22Rv1 (cell line): ENCODE results near the gene SUDS3.

ENCODE experiments used
- H3K27ac ChIP-seq: fragments of 450-650 bp; 2 replicates; pipeline ENCODE4 v1.5.1; 2017
- CTCF ChIP-seq: fragments of 450-650 bp; IDR thresholded peaks from 2 replicates; pipeline ENCODE4 v1.5.1; 2017; ENCODE audit warnings: mild to moderate bottlenecking
- ZFX ChIP-seq: fragments of 450-650 bp; IDR thresholded peaks from 2 replicates; pipeline ENCODE4 v1.6.1; 2017; ENCODE audit warnings: antibody characterized with exemption, borderline replicate concordance

Gene SUDS3

DNA sequence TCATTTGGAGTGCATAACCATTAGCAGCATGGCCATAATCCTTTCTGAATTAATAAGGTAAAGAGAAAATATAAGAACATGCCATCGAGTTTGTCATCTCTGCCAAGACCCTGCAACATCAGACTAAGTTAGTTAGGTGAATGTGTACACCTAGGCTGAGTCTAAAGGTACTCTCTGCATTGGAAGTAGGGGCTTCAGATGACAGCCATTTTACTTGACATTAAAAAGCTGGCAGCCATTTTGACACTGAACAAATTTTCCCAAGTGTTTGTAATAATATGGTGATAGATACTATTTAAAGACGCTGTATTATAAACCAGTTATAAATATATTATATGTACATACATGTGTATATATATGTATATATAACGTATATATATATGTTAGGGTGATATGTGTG is 79.0 kb downstream of the SUDS3 start:
- no peak overlapping the region for H3K27ac ChIP-seq
- TF ChIP-seq ZFX (no peak), CTCF (no peak)

- no peak overlapping the region for H3K27ac ChIP-seq
- TF ChIP-seq ZFX (no peak), CTCF (no peak)
These were observed 80.4 kb downstream of the SUDS3 start for GRCh38 chr12:118456741-118457140.

GRCh38 chr12:118459110-118459509 is 82.8 kb downstream of the SUDS3 start:
- H3K27ac ChIP-seq = no peak overlapping the region
- TF ChIP-seq CTCF (no peak), ZFX (no peak)

DNA sequence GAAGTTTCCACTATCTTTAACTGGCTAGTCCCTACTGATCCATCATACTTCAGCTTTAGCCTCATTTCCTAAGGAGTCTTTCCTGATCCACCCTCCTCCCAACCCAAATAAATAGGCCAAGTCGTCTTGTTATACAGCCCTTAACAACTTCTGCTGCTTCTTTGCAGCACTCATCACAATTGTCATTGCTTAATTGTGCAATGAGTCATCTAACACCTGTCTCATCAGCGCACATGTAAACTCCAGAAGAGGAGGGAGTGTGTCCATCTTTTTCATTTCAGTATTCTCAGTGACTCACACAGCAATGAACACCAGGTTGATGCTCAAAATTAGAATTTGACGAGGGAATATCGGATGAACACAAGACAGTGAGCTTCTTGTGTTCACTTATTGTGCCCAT is 87.3 kb downstream of the SUDS3 start:
- no peak for TF ChIP-seq ZFX
- TF ChIP-seq CTCF = no peak

DNA sequence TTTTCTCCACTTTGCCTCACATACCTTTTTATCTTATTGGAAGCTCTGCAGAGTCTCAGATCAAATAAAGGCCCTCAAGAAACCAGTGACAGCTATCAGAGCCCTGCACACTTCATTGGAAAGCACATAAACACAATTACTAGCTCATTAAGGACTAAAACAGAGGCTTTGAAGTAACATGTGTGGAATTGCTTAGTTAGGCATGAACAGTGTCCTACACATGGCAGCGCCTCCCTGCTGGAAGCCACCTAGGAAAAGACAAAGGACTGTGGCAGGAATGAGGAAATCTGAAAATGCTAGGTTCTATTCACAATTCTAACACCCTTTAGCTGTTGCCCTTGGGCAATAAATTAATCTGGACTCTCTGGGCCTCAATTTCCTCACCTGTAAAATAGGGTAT is 89.4 kb downstream of the SUDS3 start:
- no peak overlapping the region for H3K27ac ChIP-seq
- no peak for TF ChIP-seq ZFX
- TF ChIP-seq CTCF = no peak

More for the DNA sequence above, 87.3 kb downstream of the SUDS3 start:
- H3K27ac ChIP-seq = no peak overlapping the region
